Liver (tissue), 9 donors: ENCODE results near the gene GPR173. TPM values are rescaled to one million over a fixed set of nuclear protein-coding genes. Genes with fewer than 3 reads are reported as not detected.
A peak's percentile ranks its signal among the peaks of the same experiment; 100 is the strongest.

Experiments used
- DNase-seq: peaks from one replicate; pipeline ENCODE4 v3.0.0-alpha.2; 2017; ENCODE audit warnings: low spot score
- H3K27ac ChIP-seq, 2 donors: one replicate each; pipeline ENCODE4 v1.7.0; 2013; ENCODE audit warnings: inconsistent platforms in 2 of 2, low read length in 2 of 2, control low read depth in 1 of 2, low read depth in 1 of 2, mild to moderate bottlenecking in 1 of 2
- H3K27me3 ChIP-seq, 4 donors: one replicate each; pipeline versions ENCODE4 v1.6.1 to v1.7.0; 2013; ENCODE audit warnings: low read length in 3 of 4, inconsistent platforms in 1 of 4, mild to moderate bottlenecking in 1 of 4, moderate library complexity in 1 of 4; ENCODE audit not compliant: control insufficient read depth in 4 of 4, insufficient read depth in 4 of 4
- H3K36me3 ChIP-seq, 4 donors: one replicate each; pipeline versions ENCODE4 v1.6.1 to v1.7.0; 2013; ENCODE audit warnings: low read length in 3 of 4, mild to moderate bottlenecking in 3 of 4, low read depth in 1 of 4, moderate library complexity in 1 of 4; ENCODE audit not compliant: control insufficient read depth in 4 of 4, insufficient read depth in 3 of 4
- H3K4me1 ChIP-seq, 4 donors: one replicate each; pipeline versions ENCODE4 v1.6.1 to v1.7.0; 2013; ENCODE audit warnings: low read length in 3 of 4, mild to moderate bottlenecking in 3 of 4, moderate library complexity in 1 of 4; ENCODE audit not compliant: control insufficient read depth in 4 of 4, insufficient read depth in 4 of 4
- H3K4me3 ChIP-seq, 3 donors: one replicate each; pipeline versions ENCODE4 v1.6.1 to v1.7.0; 2013; ENCODE audit warnings: low read length in 3 of 3, control low read depth in 1 of 3, low read depth in 1 of 3, mild to moderate bottlenecking in 1 of 3
- H3K9ac ChIP-seq, 2 donors: one replicate each; pipeline ENCODE4 v1.7.0; 2013; ENCODE audit warnings: low read length in 2 of 2, mild to moderate bottlenecking in 2 of 2, moderate library complexity in 2 of 2, control low read depth in 1 of 2, low read depth in 1 of 2
- H3K9me3 ChIP-seq, 4 donors: one replicate each; pipeline versions ENCODE4 v1.6.1 to v1.7.0; 2013; ENCODE audit warnings: low read length in 3 of 4; ENCODE audit not compliant: control insufficient read depth in 4 of 4
- CTCF ChIP-seq: fragments of 150-350 bp; IDR thresholded peaks from 2 replicates; pipeline ENCODE4 v1.5.1; 2017; ENCODE audit warnings: improper control_type of control experiment, low read depth, low read length; ENCODE audit not compliant: missing input control
- FOXA2 ChIP-seq: IDR thresholded peaks from 2 replicates; pipeline ENCODE4 v1.6.1; 2016; ENCODE audit warnings: antibody characterized with exemption
- GABPA ChIP-seq, 2 donors: IDR thresholded peaks in 1 of 2; conservative IDR thresholded peaks in 1 of 2; 2 replicates each; pipeline ENCODE4 v1.6.1; 2016; ENCODE audit warnings: antibody characterized with exemption in 2 of 2, mild to moderate bottlenecking in 1 of 2, moderate library complexity in 1 of 2
- HNF4A ChIP-seq, 2 donors: conservative IDR thresholded peaks; 2 replicates each; pipeline ENCODE4 v1.6.1; 2016; ENCODE audit warnings: antibody characterized with exemption in 2 of 2, mild to moderate bottlenecking in 2 of 2
- HNF4G ChIP-seq: IDR thresholded peaks from 2 replicates; pipeline ENCODE4 v1.6.1; 2016; ENCODE audit warnings: antibody characterized with exemption
- JUND ChIP-seq, 2 donors: IDR thresholded peaks; 2 replicates each; pipeline ENCODE4 v1.6.1; 2016; ENCODE audit warnings: antibody characterized with exemption in 2 of 2
- RAD21 ChIP-seq, 2 donors: IDR thresholded peaks; 2 replicates each; pipeline ENCODE4 v1.6.1; 2016; ENCODE audit warnings: antibody characterized with exemption in 2 of 2, mild to moderate bottlenecking in 2 of 2
- REST ChIP-seq: IDR thresholded peaks from 2 replicates; pipeline ENCODE4 v1.6.1; 2016; ENCODE audit warnings: antibody characterized with exemption, mild to moderate bottlenecking
- RXRA ChIP-seq, 2 donors: IDR thresholded peaks; 2 replicates each; pipeline ENCODE4 v1.6.1; 2017 to 2018; ENCODE audit warnings: antibody characterized with exemption in 2 of 2, mild to moderate bottlenecking in 1 of 2
- SP1 ChIP-seq: IDR thresholded peaks from 2 replicates; pipeline ENCODE4 v1.6.1; 2018; ENCODE audit warnings: antibody characterized with exemption, mild to moderate bottlenecking
- TAF1 ChIP-seq: conservative IDR thresholded peaks from 2 replicates; pipeline ENCODE4 v1.6.1; 2016; ENCODE audit warnings: antibody characterized with exemption, mild to moderate bottlenecking
- WGBS: extraction: QIAGEN DNeasy Blood & Tissue Kit; methylation state at CpG from one replicate; pipeline ENCODE4 v1.1.7; 2013; 5-methylcytosine and 5-hydroxymethylcytosine counted together
- polyA plus RNA-seq, 2 donors: library from polyadenylated mRNA; stranded (reverse) in 1 of 2; unstranded in 1 of 2; fragments of 200-250 nt in 1 of 2; fragments of >200 nt in 1 of 2; fragmentation: Nextera tagmentation in 1 of 2; extraction: Ambion mirVana in 1 of 2; gene quantifications; one replicate each; pipeline versions ENCODE4 v1.2.1 to v1.2.3, GENCODE V29; 2013 to 2015
- total RNA-seq, 2 donors: library from RNA; depleted of rRNA; stranded (reverse); fragments of >200 nt; gene quantifications; one replicate each; pipeline ENCODE4 v1.2.3, GENCODE V29; 2014
- donor health status: healthy.
- donor health status: healthy.
- donor health status: healthy.
- donor health status: healthy.
- donor health status: healthy.

Gene GPR173
- total and polyA plus RNA-seq, 4 donors: 0.07 to 0.61 (median 0.25) TPM; not detected in 1

- no peaks in the 10 kb centered on the region for H3K27me3 ChIP-seq
- peaks cover 3 to 42% (median 16%) of the 10 kb centered on the region in 4 donors for H3K4me1 ChIP-seq
- H3K9ac ChIP-seq: no peak overlapping the region
- 91% methylated on average over 17 of the region's 17 CpGs for WGBS
- no peak overlapping the region for H3K27ac ChIP-seq
- no peaks in the 10 kb centered on the region for H3K9me3 ChIP-seq
- TF ChIP-seq REST: no peak
- peaks cover 3 to 9% (median 5%) of the 10 kb centered on the region in 4 donors for H3K36me3 ChIP-seq
- no peak for DNase-seq
- H3K4me3 ChIP-seq: no peak overlapping the region
Observed at GRCh38 chrX:53085661-53086229, 37.2 kb downstream of the GPR173 start.

- peaks cover 3 to 9% (median 5%) of the 10 kb centered on the region in 4 donors for H3K36me3 ChIP-seq
- H3K27me3 ChIP-seq: no peaks in the 10 kb centered on the region
- no peaks in the 10 kb centered on the region for H3K9me3 ChIP-seq
- DNase-seq: no peak
- peaks cover 3 to 42% (median 16%) of the 10 kb centered on the region in 4 donors for H3K4me1 ChIP-seq
- no peak overlapping the region for H3K4me3 ChIP-seq
- H3K27ac ChIP-seq: no peak overlapping the region
- peak in 1 of 2 donors; percentile 6 for TF ChIP-seq HNF4A (conservative IDR thresholded peaks at IDR 0.05)
- TF ChIP-seq CTCF: no peak
- no peak overlapping the region for H3K9ac ChIP-seq
- WGBS: 48% methylated on average over 6 of the region's 6 CpGs
Observed at GRCh38 chrX:53086464-53086863, 37.9 kb downstream of the GPR173 start.

GRCh38 chrX:53087388-53087831, 38.8 kb downstream of the GPR173 start:
- no peak overlapping the region for H3K27ac ChIP-seq
- H3K9me3 ChIP-seq: no peaks in the 10 kb centered on the region
- no peak overlapping the region for H3K9ac ChIP-seq
- TF ChIP-seq RAD21 (IDR thresholded peaks at IDR 0.05) (no peak), GABPA (IDR thresholded peaks at IDR 0.05 in 1 of 2, conservative IDR thresholded peaks at IDR 0.05 in 1 of 2) (no peak), TAF1 (no peak), JUND (IDR thresholded peaks at IDR 0.05) (no peak), SP1 (no peak), HNF4G (no peak), HNF4A (conservative IDR thresholded peaks at IDR 0.05) (no peak), CTCF (no peak), RXRA (IDR thresholded peaks at IDR 0.05) (no peak), FOXA2 (no peak)
- no peaks in the 10 kb centered on the region for H3K27me3 ChIP-seq
- no peak for DNase-seq
- peaks cover 3 to 42% (median 16%) of the 10 kb centered on the region in 4 donors for H3K4me1 ChIP-seq
- 84% methylated on average over 3 of the region's 3 CpGs for WGBS
- no peak overlapping the region for H3K4me3 ChIP-seq
- peaks cover 3 to 9% (median 5%) of the 10 kb centered on the region in 4 donors for H3K36me3 ChIP-seq
